CD4-positive, CD25-positive, alpha-beta regulatory T cell (primary cell): ENCODE measurements around the gene DROSHA. TPM values are rescaled to one million over a fixed set of nuclear protein-coding genes. Genes with fewer than 3 reads are reported as not detected.

ENCODE experiments used
- ATAC-seq, 2 donors: fragments of 150-1000 bp; cut with Tn5 transposase; one replicate each; pipeline ENCODE4 v1.10.0; 2021; ENCODE audit warnings: low read depth in 2 of 2, moderate number of reproducible peaks in 2 of 2, moderate library complexity in 1 of 2
- DNase-seq, 3 donors: peaks; one replicate each; pipeline versions ENCODE4 v3.0.0 to v3.0.0-alpha.2; 2012 to 2022; ENCODE audit warnings: mixed read lengths in 1 of 3
- H3K27ac ChIP-seq: one replicate; pipeline ENCODE4 v1.7.0; 2013; ENCODE audit warnings: mild to moderate bottlenecking, low read length; ENCODE audit not compliant: insufficient read depth, poor library complexity, severe bottlenecking
- H3K27me3 ChIP-seq: one replicate; pipeline ENCODE4 v1.7.0; 2013; ENCODE audit warnings: low read length; ENCODE audit not compliant: control insufficient read depth, insufficient read depth
- H3K36me3 ChIP-seq: one replicate; pipeline ENCODE4 v1.7.0; 2013; ENCODE audit warnings: mild to moderate bottlenecking, low read length, moderate library complexity; ENCODE audit not compliant: control insufficient read depth, insufficient read depth
- H3K4me1 ChIP-seq: 2 replicates; pipeline ENCODE4 v1.7.0; 2013; ENCODE audit warnings: mild to moderate bottlenecking, low read length; ENCODE audit not compliant: insufficient read depth, control insufficient read depth, poor library complexity, severe bottlenecking
- H3K4me3 ChIP-seq: one replicate; pipeline ENCODE4 v1.7.0; 2013; ENCODE audit warnings: low read depth, mild to moderate bottlenecking, low read length, moderate library complexity
- H3K9me3 ChIP-seq, 2 experiments: 1 replicate in 1 of 2; 2 replicates in 1 of 2; pipeline ENCODE4 v1.7.0; 2013; ENCODE audit warnings: low read length in 2 of 2, mild to moderate bottlenecking in 1 of 2, moderate library complexity in 1 of 2; ENCODE audit not compliant: control insufficient read depth in 2 of 2
- H3K27ac Mint-ChIP-seq, 3 donors: one replicate each; pipeline ENCODE4 v1.8.0; 2020 to 2022; ENCODE audit warnings: mild to moderate bottlenecking in 3 of 3, mixed read lengths in 3 of 3, moderate library complexity in 2 of 3
- H3K27me3 Mint-ChIP-seq: one replicate; pipeline ENCODE4 v1.8.0; 2022; ENCODE audit warnings: mild to moderate bottlenecking, mixed read lengths
- H3K36me3 Mint-ChIP-seq: one replicate; pipeline ENCODE4 v1.8.0; 2020; ENCODE audit warnings: mixed read lengths
- H3K4me1 Mint-ChIP-seq, 4 donors: one replicate each; pipeline ENCODE4 v1.8.0; 2020 to 2022; ENCODE audit warnings: mixed read lengths in 4 of 4, mild to moderate bottlenecking in 1 of 4
- H3K4me3 Mint-ChIP-seq, 4 donors: one replicate each; pipeline ENCODE4 v1.8.0; 2020 to 2022; ENCODE audit warnings: mild to moderate bottlenecking in 4 of 4, mixed read lengths in 4 of 4, moderate library complexity in 3 of 4
- H3K9me3 Mint-ChIP-seq, 7 donors: one replicate each; pipeline ENCODE4 v1.8.0; 2020 to 2022; ENCODE audit warnings: mixed read lengths in 7 of 7, mild to moderate bottlenecking in 3 of 7, moderate library complexity in 2 of 7
- polyA plus RNA-seq, 4 donors: library from polyadenylated mRNA; unstranded; fragments of 300-500 nt; fragmentation: Illumina TruSeq; gene quantifications; one replicate each; pipeline ENCODE4 v1.2.3, GENCODE V29; 2021
- total RNA-seq: library from RNA; stranded (reverse); gene quantifications from one replicate; pipeline ENCODE4 v1.2.3, GENCODE V29; 2022

Gene DROSHA
- total and polyA plus RNA-seq, 5 donors from 2014 or later, result 14.2 to 57.6 (median 17.0) TPM

DNA sequence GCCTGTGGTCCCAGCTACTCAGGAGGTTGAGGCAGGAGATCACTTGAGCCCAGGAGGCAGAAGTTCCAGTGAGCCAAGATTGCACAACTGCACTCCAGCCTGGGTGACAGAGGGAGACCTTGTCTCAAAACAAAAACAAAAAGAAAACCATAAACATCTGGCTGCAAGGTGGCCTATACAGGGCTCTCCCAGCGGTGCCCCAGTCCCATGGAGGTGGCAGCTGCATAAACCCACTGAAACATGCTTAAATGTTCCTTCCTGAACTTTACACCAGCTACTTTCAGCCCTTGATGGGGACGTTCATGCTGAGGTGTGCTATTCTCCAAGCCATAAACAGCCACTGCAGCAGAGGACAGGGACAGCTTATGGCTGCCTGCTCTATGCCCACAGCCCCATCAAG is 35.6 kb downstream of the DROSHA start:
- DNase-seq, result no peak
- Mint-ChIP-seq H3K9me3 (no peaks in the 10 kb centered on the region), H3K27me3 (no peaks in the 10 kb centered on the region), H3K4me3 (no peak overlapping the region), H3K27ac (no peak overlapping the region), H3K36me3 (peaks cover 64% of the 10 kb centered on the region), H3K4me1 (peaks cover 0 to 5% (median 0%) of the 10 kb centered on the region in 4 donors)
- Histone ChIP-seq H3K27me3 (no peaks in the 10 kb centered on the region), H3K27ac (no peak overlapping the region), H3K36me3 (peaks cover 81% of the 10 kb centered on the region), H3K9me3 (no peaks in the 10 kb centered on the region), H3K4me3 (no peak overlapping the region), H3K4me1 (no peaks in the 10 kb centered on the region)
- ATAC-seq, result no peak

DNA sequence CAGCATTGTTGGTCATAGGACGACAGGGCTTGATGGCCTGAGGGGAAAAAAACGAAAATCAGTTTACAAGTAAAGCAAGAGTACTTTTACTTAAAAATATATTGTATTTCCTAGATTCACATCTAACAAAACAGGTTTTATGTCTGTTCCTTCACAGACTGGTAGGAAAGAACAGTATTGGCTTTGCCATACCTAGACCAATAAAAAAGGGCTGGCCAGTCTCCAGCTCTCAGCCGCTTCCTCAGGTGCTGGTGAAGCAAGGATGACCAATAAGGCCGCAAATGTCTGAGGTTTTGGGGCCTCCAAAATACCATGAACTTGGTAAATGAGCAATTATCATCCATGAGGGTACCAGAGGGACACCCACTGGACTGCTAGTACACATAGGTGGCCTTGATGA is 36.6 kb downstream of the DROSHA start:
- Histone ChIP-seq H3K4me1 (no peaks in the 10 kb centered on the region), H3K27me3 (no peaks in the 10 kb centered on the region), H3K9me3 (no peaks in the 10 kb centered on the region), H3K27ac (no peak overlapping the region), H3K4me3 (no peak overlapping the region), H3K36me3 (peaks cover 74% of the 10 kb centered on the region)
- no peak for DNase-seq
- Mint-ChIP-seq H3K9me3 (no peaks in the 10 kb centered on the region), H3K4me1 (peaks cover 0 to 4% (median 0%) of the 10 kb centered on the region in 4 donors), H3K36me3 (peaks cover 62% of the 10 kb centered on the region), H3K27ac (peak overlapping the region in 2 of 3 donors; percentile 26 to 65), H3K4me3 (no peak overlapping the region), H3K27me3 (no peaks in the 10 kb centered on the region)
- ATAC-seq, result no peak

DNA sequence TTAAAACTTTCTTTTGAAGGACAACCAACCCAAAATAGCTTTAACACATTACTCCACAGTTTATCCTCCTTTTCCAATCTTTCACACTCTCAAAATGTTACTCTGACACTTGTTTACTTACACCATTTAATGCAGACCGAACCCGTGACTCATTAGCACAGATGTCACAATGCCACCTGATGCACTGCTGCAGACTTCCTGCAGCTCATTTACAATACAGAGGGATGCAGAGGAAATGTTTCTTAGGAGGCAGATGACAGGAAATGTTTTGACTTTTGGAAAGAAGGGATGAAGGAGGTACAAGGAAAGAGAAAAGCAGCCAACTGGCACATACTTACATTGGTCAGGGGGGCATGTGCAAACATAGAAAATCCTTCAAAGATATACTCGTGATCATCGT is 39.0 kb downstream of the DROSHA start:
- Histone ChIP-seq H3K4me3 (no peak overlapping the region), H3K4me1 (no peaks in the 10 kb centered on the region), H3K9me3 (no peaks in the 10 kb centered on the region), H3K27ac (no peak overlapping the region), H3K36me3 (peaks cover 70% of the 10 kb centered on the region), H3K27me3 (no peaks in the 10 kb centered on the region)
- no peak for DNase-seq
- Mint-ChIP-seq H3K27me3 (no peaks in the 10 kb centered on the region), H3K36me3 (peaks cover 63% of the 10 kb centered on the region), H3K4me3 (no peak overlapping the region), H3K27ac (peak overlapping the region in 2 of 3 donors; percentile 15 to 31), H3K4me1 (peaks cover 0 to 5% (median 1%) of the 10 kb centered on the region in 4 donors), H3K9me3 (no peaks in the 10 kb centered on the region)
- no peak for ATAC-seq

DNA sequence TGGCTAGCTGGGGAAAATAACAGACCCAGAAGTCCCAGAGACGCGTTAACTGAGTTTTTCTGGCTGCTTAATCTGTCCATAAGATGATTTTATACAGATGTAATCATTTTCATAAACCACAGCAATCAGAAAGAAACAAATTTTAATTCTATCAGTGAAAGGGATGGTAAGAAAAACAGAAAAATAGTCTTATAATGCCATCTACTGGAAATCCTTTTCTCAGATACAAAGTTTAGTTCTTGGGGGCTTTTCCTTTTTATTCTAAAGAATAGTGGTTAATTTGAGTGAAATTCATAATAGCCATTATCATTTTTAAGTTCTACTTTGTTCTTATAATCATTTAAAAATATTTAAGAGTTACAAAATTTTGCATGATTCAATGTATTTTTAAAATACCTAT is 44.4 kb downstream of the DROSHA start:
- Mint-ChIP-seq H3K4me1 (peaks cover 3 to 16% (median 5%) of the 10 kb centered on the region in 4 donors), H3K9me3 (no peaks in the 10 kb centered on the region), H3K4me3 (no peak overlapping the region), H3K27ac (peak overlapping the region in 1 of 3 donors; percentile 44), H3K36me3 (peaks cover 65% of the 10 kb centered on the region), H3K27me3 (no peaks in the 10 kb centered on the region)
- ATAC-seq (no peak), DNase-seq (no peak)
- Histone ChIP-seq H3K27me3 (no peaks in the 10 kb centered on the region), H3K4me3 (no peak overlapping the region), H3K4me1 (no peaks in the 10 kb centered on the region), H3K9me3 (no peaks in the 10 kb centered on the region), H3K36me3 (peaks cover 52% of the 10 kb centered on the region), H3K27ac (no peak overlapping the region)

DNA sequence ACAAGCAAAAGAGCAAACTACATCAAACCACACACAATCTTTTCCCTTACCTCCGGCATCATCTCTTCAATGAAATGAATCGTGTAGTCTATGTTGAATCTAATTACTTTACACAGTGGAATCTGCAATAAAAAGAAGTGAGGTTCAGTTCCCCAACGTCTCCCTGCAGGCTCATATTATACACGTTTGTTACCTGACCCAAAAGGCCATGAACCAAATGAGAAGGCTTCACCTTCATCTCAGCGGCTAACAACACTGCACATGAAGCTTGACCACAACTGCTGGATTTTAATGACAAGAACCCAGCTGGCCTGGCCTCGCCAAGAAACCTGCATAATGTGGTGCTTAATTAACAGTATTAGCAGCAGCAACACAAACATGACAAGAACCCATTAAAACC is 45.5 kb downstream of the DROSHA start:
- no peaks in the 10 kb centered on the region for H3K27me3 Mint-ChIP-seq
- Histone ChIP-seq H3K4me1 (no peaks in the 10 kb centered on the region), H3K4me3 (no peak overlapping the region), H3K27ac (no peak overlapping the region), H3K36me3 (peaks cover 57% of the 10 kb centered on the region), H3K27me3 (no peaks in the 10 kb centered on the region), H3K9me3 (no peaks in the 10 kb centered on the region)
- H3K4me1 Mint-ChIP-seq, result peaks cover 2 to 16% (median 8%) of the 10 kb centered on the region in 4 donors
- peaks cover 72% of the 10 kb centered on the region for H3K36me3 Mint-ChIP-seq
- no peak overlapping the region for H3K4me3 Mint-ChIP-seq
- ATAC-seq (no peak), DNase-seq (no peak)
- no peaks in the 10 kb centered on the region for H3K9me3 Mint-ChIP-seq
- H3K27ac Mint-ChIP-seq, result peak overlapping the region; percentile 4 to 60 (median 43)

DNA sequence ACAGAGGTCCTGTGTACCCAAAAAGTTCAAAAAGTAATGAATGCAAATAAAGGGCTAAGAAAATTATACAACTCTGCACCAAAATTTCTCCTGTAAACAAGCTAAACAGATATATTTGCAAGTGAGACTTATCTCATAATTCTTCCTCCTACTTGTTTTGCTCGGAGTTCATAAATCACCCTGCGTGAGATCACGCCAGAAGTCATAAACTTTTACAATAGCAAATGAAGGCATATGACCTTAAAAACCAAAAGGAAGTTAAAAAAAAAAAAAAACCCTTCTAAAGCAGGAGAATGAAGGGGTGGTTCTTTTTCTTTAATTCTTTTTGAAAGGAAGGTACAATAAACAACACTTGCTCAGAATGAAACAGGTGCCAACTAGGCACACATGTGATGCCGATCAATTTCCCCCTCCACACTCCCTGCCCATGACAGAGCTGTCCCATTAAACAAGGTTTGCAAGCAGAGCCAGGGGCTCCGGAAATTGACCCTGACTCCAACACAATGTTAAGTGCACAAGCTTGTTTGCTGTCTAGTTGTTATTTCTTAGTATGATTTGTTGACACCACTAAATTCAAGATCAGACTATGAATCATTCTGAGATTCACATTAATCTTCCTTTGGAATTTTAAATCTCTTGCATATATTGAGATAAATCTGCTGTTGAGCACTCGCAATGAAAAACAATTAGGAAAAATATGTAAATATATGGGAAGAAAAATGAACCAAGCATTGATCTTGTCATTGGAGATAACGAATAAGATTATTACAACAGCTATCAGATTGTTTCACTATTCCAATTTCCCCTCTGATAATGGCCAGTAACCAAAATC is 46.3 kb downstream of the DROSHA start:
- Mint-ChIP-seq H3K27me3 (no peaks in the 10 kb centered on the region), H3K4me3 (no peak overlapping the region), H3K36me3 (peaks cover 69% of the 10 kb centered on the region), H3K9me3 (no peaks in the 10 kb centered on the region), H3K27ac (no peak overlapping the region), H3K4me1 (peaks cover under 1 to 16% (median 8%) of the 10 kb centered on the region in 4 donors)
- no peak for DNase-seq
- Histone ChIP-seq H3K9me3 (no peaks in the 10 kb centered on the region), H3K36me3 (peaks cover 62% of the 10 kb centered on the region), H3K27me3 (no peaks in the 10 kb centered on the region), H3K27ac (no peak overlapping the region), H3K4me1 (no peaks in the 10 kb centered on the region), H3K4me3 (no peak overlapping the region)
- no peak for ATAC-seq

DNA sequence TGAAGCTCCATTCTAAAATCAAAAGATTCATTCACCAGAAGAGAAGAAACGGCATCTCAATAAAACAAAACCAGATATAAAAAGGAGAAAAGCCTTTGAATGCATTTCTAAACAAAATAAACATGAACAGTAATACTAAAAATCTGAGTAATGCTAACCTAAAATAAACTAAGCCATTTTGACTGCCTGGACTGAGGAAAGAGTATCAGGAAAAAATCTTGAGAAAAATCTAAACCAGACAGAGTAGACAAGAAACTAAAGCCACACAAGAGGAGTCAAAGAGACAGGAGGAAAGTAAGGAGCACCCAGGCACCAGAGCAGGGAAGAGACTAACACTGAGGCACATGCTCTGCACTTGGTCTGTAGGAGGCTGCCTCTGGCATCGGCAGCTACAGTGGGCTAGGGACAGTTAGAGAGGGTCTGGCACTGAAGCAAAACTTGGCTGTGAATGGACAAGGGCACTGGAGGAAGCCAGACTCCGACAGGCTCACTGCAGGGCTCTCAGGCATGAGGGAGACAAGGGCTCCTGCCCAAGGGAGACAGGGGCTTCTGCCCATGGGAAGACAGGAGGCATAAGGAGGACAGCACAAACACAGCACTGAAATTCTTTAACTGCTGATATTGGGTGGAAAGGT is 50.2 kb downstream of the DROSHA start:
- H3K4me1 Mint-ChIP-seq, result peaks cover 2 to 13% (median 7%) of the 10 kb centered on the region in 4 donors

More for the DNA sequence above, 50.2 kb downstream of the DROSHA start:
- H3K4me3 Mint-ChIP-seq, result no peak overlapping the region
- H3K36me3 Mint-ChIP-seq, result peaks cover 55% of the 10 kb centered on the region
- H3K27me3 Mint-ChIP-seq, result no peaks in the 10 kb centered on the region
- DNase-seq (no peak), ATAC-seq (no peak)
- Histone ChIP-seq H3K36me3 (peaks cover 49% of the 10 kb centered on the region), H3K4me1 (no peaks in the 10 kb centered on the region), H3K27me3 (no peaks in the 10 kb centered on the region), H3K4me3 (no peak overlapping the region), H3K27ac (no peak overlapping the region), H3K9me3 (no peaks in the 10 kb centered on the region)
- no peaks in the 10 kb centered on the region for H3K9me3 Mint-ChIP-seq
- H3K27ac Mint-ChIP-seq, result no peak overlapping the region
